Motor neuron (in vitro differentiated cells): ENCODE measurements around the gene SHISA9. TPM values are rescaled to one million over a fixed set of nuclear protein-coding genes. Genes with fewer than 3 reads are reported as not detected.

Experiments
- ATAC-seq, 8 experiments: fragments of 200-7000 bp; cut with Tn5 transposase; replicated peaks in 6 of 8; 2 replicates each; pipeline ENCODE4 v1.8.0; 2021; ENCODE audit warnings: mild to moderate bottlenecking in 8 of 8, moderate library complexity in 8 of 8
- H3K27ac ChIP-seq, 2 donors: fragments of 250-450 bp; sonication (Bioruptor Pico); 2 replicates each; pipeline ENCODE4 v1.9.0; 2021; ENCODE audit warnings: antibody characterized with exemption in 2 of 2, mild to moderate bottlenecking in 2 of 2, moderate library complexity in 1 of 2
- H3K4me1 ChIP-seq, 2 donors: fragments of 250-450 bp; sonication (Bioruptor Pico); replicated peaks in 1 of 2; 2 replicates each; pipeline ENCODE4 v1.6.1; 2021; ENCODE audit warnings: antibody characterized with exemption in 2 of 2, mild to moderate bottlenecking in 2 of 2, moderate library complexity in 1 of 2
- H3K4me3 ChIP-seq, 5 donors: fragments of 250-450 bp; sonication (Bioruptor Pico); 2 replicates each; pipeline ENCODE4 v1.9.0; 2021; ENCODE audit warnings: antibody characterized with exemption in 5 of 5, mild to moderate bottlenecking in 5 of 5, moderate library complexity in 4 of 5
- WGBS, 10 experiments: fragments of 450-650 bp; shearing (Covaris generic); methylation state at CpG; one replicate each; pipeline ENCODE4 v1.0.0; 2022; 5-methylcytosine and 5-hydroxymethylcytosine counted together
- in situ Hi-C, 9 experiments: fragments of 400-800 bp; cut with MboI; loops; one replicate each; pipeline ENCODE4 v1.15.0; 2021; ENCODE audit warnings: low sequenced_read_pairs in 9 of 9, low pct_unique_long_range_greater_than_20kb in 2 of 9; ENCODE audit not compliant: unreplicated experiment in 9 of 9
- total RNA-seq, 8 experiments: library from RNA; unstranded; fragments of 300-600 nt; gene quantifications; 2 replicates each; pipeline versions ENCODE4 v1.2.3 to v1.2.4, GENCODE V29; 2022

Gene SHISA9
- total RNA-seq, 8 experiments from 2014 or later: 0.20 to 18.3 (median 0.88) TPM

GRCh38 chr16:13101828-13102227 lies 200.4 kb downstream of the SHISA9 start:
- Histone ChIP-seq H3K4me3 (no peak overlapping the region), H3K4me1 (no peaks in the 10 kb centered on the region), H3K27ac (no peak overlapping the region)
- in situ Hi-C loops: loop anchor here in 1 of 9 experiments (25.0 kb wide), 1 partner anchor 90 kb away; no protein-coding TSS in a partner anchor
- WGBS, 10 experiments: 0 to 100% (median 70%) methylated on average over 1 to 3 of the region's 3 CpGs; no CpG with 5 or more reads in 2 of the 10 experiments
- ATAC-seq: no peak

DNA sequence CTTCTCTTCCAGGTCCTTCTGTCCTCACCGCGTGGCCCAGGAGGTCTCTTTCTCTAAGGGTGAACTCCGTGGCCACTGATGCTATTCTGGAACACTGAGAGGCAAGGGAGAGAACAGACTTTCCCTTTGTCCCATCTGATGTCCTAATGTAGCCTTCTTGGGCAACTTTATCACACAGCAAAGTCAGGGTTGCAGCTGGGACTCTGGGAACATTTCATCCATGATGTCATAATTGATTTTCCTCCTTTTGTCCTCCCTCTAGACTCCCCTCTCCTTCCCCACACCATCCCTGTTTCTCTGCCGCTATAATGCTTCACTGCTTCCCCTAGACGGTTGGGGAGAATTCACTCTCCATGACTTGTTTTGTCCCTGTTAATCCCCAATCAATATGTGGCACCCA lies 201.0 kb downstream of the SHISA9 start:
- in situ Hi-C loops: loop anchor here in 1 of 9 experiments (25.0 kb wide), 1 partner anchor 90 kb away; no protein-coding TSS in a partner anchor
- Histone ChIP-seq H3K27ac (no peak overlapping the region), H3K4me3 (no peak overlapping the region), H3K4me1 (no peaks in the 10 kb centered on the region)
- 0 to 100% (median 74%) methylated on average over 1 to 5 of the region's 5 CpGs; no CpG with 5 or more reads in 1 of the 10 experiments for WGBS, 10 experiments
- no peak for ATAC-seq

DNA sequence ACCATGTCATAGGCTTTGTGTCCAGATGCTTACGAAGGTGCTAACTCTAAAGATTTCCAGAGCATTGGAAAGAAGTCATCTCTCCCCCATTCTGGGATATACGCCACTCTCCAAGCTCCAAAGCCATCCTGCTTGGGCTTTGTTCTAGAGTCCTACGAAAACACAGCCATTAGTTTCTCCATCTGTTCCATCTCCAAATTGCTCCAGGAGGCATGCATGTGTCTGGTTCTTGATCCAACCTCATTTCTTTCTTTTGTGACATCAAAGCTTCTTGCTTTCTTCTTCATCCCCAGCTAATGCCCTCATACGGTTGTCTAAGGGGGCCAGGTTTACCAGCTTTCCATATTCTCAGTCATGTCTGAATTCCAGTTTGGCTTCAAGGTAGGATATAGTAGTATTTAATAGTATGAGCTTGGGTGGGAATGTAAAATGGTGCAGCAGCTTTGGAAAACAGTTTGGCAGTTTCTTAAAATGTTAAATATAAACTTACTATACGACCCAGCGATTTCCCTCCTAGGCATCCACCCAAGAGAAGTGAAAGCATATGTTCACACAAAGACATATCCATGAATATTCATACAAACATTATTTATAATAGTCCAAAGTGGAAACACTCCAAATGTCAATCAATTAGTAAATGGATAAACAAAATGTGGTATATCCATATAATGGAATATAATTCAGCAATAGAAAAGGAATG lies 202.6 kb downstream of the SHISA9 start:
- WGBS, 10 experiments: 11 to 100% (median 80%) methylated on average over 1 to 6 of the region's 6 CpGs; no CpG with 5 or more reads in 1 of the 10 experiments
- Histone ChIP-seq H3K4me3 (no peak overlapping the region), H3K4me1 (no peaks in the 10 kb centered on the region), H3K27ac (no peak overlapping the region)
- ATAC-seq: no peak
- in situ Hi-C loops: loop anchor here in 1 of 9 experiments (25.0 kb wide), 1 partner anchor 92 kb away; no protein-coding TSS in a partner anchor

- Histone ChIP-seq H3K4me1 (no peaks in the 10 kb centered on the region), H3K27ac (no peak overlapping the region), H3K4me3 (no peak overlapping the region)
- in situ Hi-C loops: loop anchor here in 1 of 9 experiments (25.0 kb wide), 1 partner anchor 92 kb away; no protein-coding TSS in a partner anchor
- ATAC-seq: no peak
- 3 to 100% (median 62%) methylated on average over 2 to 5 of the region's 5 CpGs; no CpG with 5 or more reads in 1 of the 10 experiments for WGBS, 10 experiments
Observed at GRCh38 chr16:13104772-13105171, 203.4 kb downstream of the SHISA9 start.

- Histone ChIP-seq H3K4me3 (no peak overlapping the region), H3K27ac (no peak overlapping the region), H3K4me1 (no peaks in the 10 kb centered on the region)
- 0 to 94% (median 50%) methylated on average over 1 to 4 of the region's 5 CpGs; no CpG with 5 or more reads in 3 of the 10 experiments for WGBS, 10 experiments
- in situ Hi-C loops: loop anchor here in 1 of 9 experiments (25.0 kb wide), 1 partner anchor 93 kb away; no protein-coding TSS in a partner anchor
- ATAC-seq: no peak
Observed at GRCh38 chr16:13105427-13105826, 204.0 kb downstream of the SHISA9 start.

DNA sequence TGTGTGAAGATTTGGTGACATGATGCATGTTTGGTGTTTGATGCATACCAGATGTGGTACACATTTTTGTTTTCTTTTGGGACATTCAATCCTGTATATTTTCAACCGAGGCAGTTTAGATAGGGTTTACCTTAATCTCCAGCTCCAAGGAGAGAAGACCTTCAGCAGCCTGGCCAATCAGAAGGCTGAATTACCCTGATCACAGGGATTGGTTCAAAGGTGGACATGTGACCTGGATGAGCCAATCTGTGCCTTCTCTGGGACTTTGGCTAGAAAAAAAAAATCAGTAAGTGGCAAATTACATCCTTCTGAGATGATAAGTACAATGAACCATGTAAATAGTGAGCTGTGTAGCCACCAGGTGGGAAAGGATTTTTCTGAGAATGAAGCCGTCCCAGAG lies 205.1 kb downstream of the SHISA9 start:
- in situ Hi-C loops: loop anchor here in 1 of 9 experiments (25.0 kb wide), 1 partner anchor 94 kb away; no protein-coding TSS in a partner anchor

DNA sequence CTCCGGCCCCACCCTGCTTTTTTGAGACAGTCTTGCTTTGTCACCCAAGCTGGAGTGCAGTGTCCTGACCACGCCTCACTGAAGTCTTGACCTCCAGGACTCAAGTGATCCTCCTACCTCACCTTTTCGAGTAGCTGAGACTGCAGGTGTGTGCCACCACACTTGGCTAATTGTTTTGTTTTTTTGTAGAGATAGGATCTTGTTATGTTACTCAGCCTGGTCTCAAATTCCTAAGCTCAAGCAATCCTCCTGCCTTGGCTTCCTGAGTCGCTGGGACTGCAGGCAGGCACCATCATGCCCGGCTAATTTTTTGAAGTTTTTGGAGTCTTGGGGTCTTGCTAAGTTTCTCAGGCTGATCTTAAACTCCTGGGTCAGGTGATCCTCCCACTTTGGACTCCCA lies 206.7 kb downstream of the SHISA9 start:
- Histone ChIP-seq H3K4me3 (no peak overlapping the region), H3K27ac (no peak overlapping the region), H3K4me1 (no peaks in the 10 kb centered on the region)
- 0 to 100% (median 71%) methylated on average over 1 to 4 of the region's 5 CpGs; no CpG with 5 or more reads in 2 of the 10 experiments for WGBS, 10 experiments
- in situ Hi-C loops: loop anchor here in 1 of 9 experiments (25.0 kb wide), 1 partner anchor 96 kb away; no protein-coding TSS in a partner anchor
- ATAC-seq: no peak

More for the DNA sequence above, 205.1 kb downstream of the SHISA9 start:
- 42 to 100% (median 96%) methylated on average over 1 to 2 of the region's 2 CpGs for WGBS, 10 experiments
- H3K4me1 ChIP-seq: no peaks in the 10 kb centered on the region
- no peak for ATAC-seq
- no peak overlapping the region for H3K27ac ChIP-seq
- H3K4me3 ChIP-seq: no peak overlapping the region

GRCh38 chr16:13109171-13109570 lies 207.8 kb downstream of the SHISA9 start:
- Histone ChIP-seq H3K4me1 (no peaks in the 10 kb centered on the region), H3K4me3 (no peak overlapping the region), H3K27ac (no peak overlapping the region)
- WGBS, 10 experiments: 14 to 100% (median 20%) methylated on average over 1 of the region's 1 CpG; no CpG with 5 or more reads in 7 of the 10 experiments
- in situ Hi-C loops: loop anchor here in 1 of 9 experiments (25.0 kb wide), 1 partner anchor 97 kb away; no protein-coding TSS in a partner anchor
- ATAC-seq: no peak

- ATAC-seq: no peak
- WGBS, 10 experiments: 0 to 41% (median 31%) methylated on average over 2 to 7 of the region's 7 CpGs; no CpG with 5 or more reads in 3 of the 10 experiments
- H3K4me1 ChIP-seq: no peaks in the 10 kb centered on the region
- no peak overlapping the region for H3K4me3 ChIP-seq
- in situ Hi-C loops: loop anchor here in 1 of 9 experiments (25.0 kb wide), 1 partner anchor 98 kb away; no protein-coding TSS in a partner anchor
- H3K27ac ChIP-seq: no peak overlapping the region
Observed at GRCh38 chr16:13110124-13110796, 208.9 kb downstream of the SHISA9 start.

DNA sequence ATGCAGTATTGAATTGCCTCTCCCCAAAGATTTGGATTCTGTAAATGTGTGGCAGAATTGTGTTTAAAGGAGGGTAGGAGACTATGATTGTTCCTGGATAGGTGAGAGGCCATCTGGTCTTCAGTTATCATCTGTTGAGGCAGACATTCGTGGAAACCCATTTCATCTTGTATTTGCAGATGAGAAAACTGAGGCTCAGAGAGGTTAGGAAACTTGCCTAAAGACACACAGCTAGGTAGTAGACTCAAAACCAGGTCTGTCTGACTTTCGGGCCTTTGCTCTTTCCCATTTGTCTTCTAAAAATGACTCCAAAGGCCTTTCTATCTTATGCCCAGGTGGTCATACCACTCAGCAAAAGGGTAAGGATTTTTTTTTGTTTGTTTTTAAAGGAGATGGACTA lies 210.3 kb downstream of the SHISA9 start:
- H3K4me3 ChIP-seq: no peak overlapping the region
- no peak overlapping the region for H3K27ac ChIP-seq
- H3K4me1 ChIP-seq: no peaks in the 10 kb centered on the region
- WGBS, 10 experiments: 0 to 93% (median 80%) methylated on average over 1 to 2 of the region's 2 CpGs; no CpG with 5 or more reads in 2 of the 10 experiments
- in situ Hi-C loops: loop anchor here in 1 of 9 experiments (25.0 kb wide), 1 partner anchor 99 kb away; no protein-coding TSS in a partner anchor
- no peak for ATAC-seq

DNA sequence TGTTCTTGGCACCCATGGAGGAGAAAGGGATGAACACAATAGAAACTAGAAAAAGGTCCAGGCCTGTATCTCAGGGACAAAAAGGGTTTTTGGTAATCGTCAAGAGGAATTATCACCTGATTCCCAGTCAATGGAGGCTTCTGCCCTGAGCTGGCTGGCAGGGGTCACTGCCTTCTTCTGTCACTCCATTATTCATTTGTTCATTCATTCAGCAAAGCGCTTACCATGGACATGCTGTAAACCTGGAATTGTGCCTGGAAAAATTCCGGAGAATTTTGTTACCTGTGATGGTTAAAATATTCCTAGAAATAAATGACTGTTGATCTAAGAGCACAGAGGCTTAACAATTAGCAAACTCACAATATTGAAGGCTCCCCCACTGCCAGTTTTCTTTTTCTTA lies 212.3 kb downstream of the SHISA9 start:
- no peak overlapping the region for H3K27ac ChIP-seq

GRCh38 chr16:13118091-13118490 lies 216.7 kb downstream of the SHISA9 start:
- in situ Hi-C loops: loop anchor here in 1 of 9 experiments (25.0 kb wide), 1 partner anchor 106 kb away; no protein-coding TSS in a partner anchor
- WGBS, 10 experiments: 66 to 96% (median 84%) methylated on average over 3 to 5 of the region's 5 CpGs; no CpG with 5 or more reads in 6 of the 10 experiments
- Histone ChIP-seq H3K4me1 (peaks cover 2 to 6% of the 10 kb centered on the region in 2 donors), H3K27ac (no peak overlapping the region), H3K4me3 (no peak overlapping the region)
- no peak for ATAC-seq

More for the DNA sequence above, 212.3 kb downstream of the SHISA9 start:
- no peaks in the 10 kb centered on the region for H3K4me1 ChIP-seq
- H3K4me3 ChIP-seq: no peak overlapping the region
- in situ Hi-C loops: loop anchor here in 1 of 9 experiments (25.0 kb wide), 1 partner anchor 101 kb away; no protein-coding TSS in a partner anchor
- 17 to 100% (median 81%) methylated on average over 1 to 2 of the region's 3 CpGs; no CpG with 5 or more reads in 2 of the 10 experiments for WGBS, 10 experiments
- ATAC-seq: no peak
